PC-3 (cell line): Measurements from ENCODE around the gene WHRN.

Experiments used
- EZH2 ChIP-seq: fragments of 300-600 bp; sonication (generic); IDR thresholded peaks from one replicate; pipeline ENCODE4 v1.6.1; 2017; ENCODE audit warnings: antibody characterized with exemption, mild to moderate bottlenecking, low read length; ENCODE audit not compliant: unreplicated experiment
- EZH2phosphoT487 ChIP-seq: fragments of 300-600 bp; sonication (generic); IDR thresholded peaks from 2 replicates; pipeline ENCODE4 v1.6.1; 2018; ENCODE audit warnings: mild to moderate bottlenecking, antibody characterized with exemption, low read length, borderline replicate concordance
- TF ChIP-seq, protein P1 (sequence below): fragments of 300-600 bp; sonication (generic); conservative IDR thresholded peaks from 2 replicates; pipeline ENCODE4 v1.5.1; 2017; ENCODE audit warnings: antibody characterized with exemption, low read depth, mild to moderate bottlenecking, low read length

DNA sequence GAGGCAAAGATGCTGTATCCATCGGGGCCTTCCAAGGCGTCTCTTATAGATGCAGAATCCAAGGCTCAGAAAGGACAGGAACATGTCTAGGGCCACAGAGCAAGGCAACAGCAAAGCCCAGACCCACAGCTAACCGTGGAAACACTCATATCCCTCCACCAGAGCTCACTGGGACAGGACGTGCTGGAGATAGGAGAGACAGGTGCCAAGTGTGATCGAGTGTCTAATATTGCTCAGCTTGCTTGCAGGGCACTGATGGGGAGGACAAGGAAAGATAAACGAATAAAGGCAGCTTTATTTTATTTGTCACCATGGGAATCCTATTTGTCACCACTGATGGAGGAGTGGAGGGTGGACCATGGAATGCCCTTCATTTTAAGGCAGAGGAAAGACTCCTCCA lies 73.5 kb downstream of the WHRN start:
- TF ChIP-seq, protein P1, sequence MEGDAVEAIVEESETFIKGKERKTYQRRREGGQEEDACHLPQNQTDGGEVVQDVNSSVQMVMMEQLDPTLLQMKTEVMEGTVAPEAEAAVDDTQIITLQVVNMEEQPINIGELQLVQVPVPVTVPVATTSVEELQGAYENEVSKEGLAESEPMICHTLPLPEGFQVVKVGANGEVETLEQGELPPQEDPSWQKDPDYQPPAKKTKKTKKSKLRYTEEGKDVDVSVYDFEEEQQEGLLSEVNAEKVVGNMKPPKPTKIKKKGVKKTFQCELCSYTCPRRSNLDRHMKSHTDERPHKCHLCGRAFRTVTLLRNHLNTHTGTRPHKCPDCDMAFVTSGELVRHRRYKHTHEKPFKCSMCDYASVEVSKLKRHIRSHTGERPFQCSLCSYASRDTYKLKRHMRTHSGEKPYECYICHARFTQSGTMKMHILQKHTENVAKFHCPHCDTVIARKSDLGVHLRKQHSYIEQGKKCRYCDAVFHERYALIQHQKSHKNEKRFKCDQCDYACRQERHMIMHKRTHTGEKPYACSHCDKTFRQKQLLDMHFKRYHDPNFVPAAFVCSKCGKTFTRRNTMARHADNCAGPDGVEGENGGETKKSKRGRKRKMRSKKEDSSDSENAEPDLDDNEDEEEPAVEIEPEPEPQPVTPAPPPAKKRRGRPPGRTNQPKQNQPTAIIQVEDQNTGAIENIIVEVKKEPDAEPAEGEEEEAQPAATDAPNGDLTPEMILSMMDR: no peak
- TF ChIP-seq EZH2phosphoT487: no peak
- TF ChIP-seq EZH2: no peak
